Activated naive CD4-positive, alpha-beta T cell treated with anti-CD3 and anti-CD28 coated beads, Interleukin-2, amount 50 U/mL, for 72 hours (primary cell): ENCODE results near the gene GRIN2B. TPM values are rescaled to one million over a fixed set of nuclear protein-coding genes. Genes with fewer than 3 reads are reported as not detected.

Source experiments
- ATAC-seq, 2 donors: fragments of 150-1000 bp; cut with Tn5 transposase; 2 replicates each; pipeline ENCODE4 v1.10.0; 2021; ENCODE audit warnings: mild to moderate bottlenecking in 2 of 2, moderate library complexity in 2 of 2
- DNase-seq, 2 donors: peaks; one replicate each; pipeline ENCODE4 v3.0.0; 2021 to 2022; ENCODE audit warnings: low spot score in 2 of 2
- H3K27ac Mint-ChIP-seq, 2 donors: one replicate each; pipeline ENCODE4 v1.8.0; 2022; ENCODE audit warnings: mild to moderate bottlenecking in 2 of 2, mixed read lengths in 2 of 2
- H3K36me3 Mint-ChIP-seq, 2 donors: one replicate each; pipeline ENCODE4 v1.8.0; 2022; ENCODE audit warnings: mixed read lengths in 2 of 2
- H3K9me3 Mint-ChIP-seq, 2 donors: one replicate each; pipeline ENCODE4 v1.8.0; 2022; ENCODE audit warnings: mixed read lengths in 2 of 2
- total RNA-seq, 2 donors: library from RNA; stranded (reverse); gene quantifications; one replicate each; pipeline ENCODE4 v1.2.3, GENCODE V29; 2022

GRIN2B gene
- total RNA-seq, 2 donors from 2014 or later, result not detected

DNA sequence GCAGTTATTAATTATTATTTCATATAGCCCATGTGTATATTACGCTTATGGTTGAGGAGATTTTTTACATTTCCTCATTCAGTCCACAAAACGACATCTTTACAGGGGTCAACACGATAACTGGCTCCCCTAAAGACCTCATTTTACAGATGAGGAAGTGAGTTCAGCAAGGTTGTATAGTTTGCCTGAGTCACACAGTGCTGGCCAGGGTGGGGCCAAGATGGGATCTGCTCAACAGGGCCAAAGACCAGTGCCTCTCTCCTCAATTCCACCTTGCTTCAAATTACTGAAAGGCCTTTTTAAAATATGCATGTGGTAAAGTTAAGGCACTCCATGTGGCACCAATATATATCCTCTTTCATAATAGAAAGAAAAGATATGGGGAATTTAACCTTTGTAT, 13.1 kb downstream of the GRIN2B start:
- Mint-ChIP-seq H3K9me3 (no peaks in the 10 kb centered on the region), H3K36me3 (no peaks in the 10 kb centered on the region), H3K27ac (no peak overlapping the region)
- ATAC-seq (no peak), DNase-seq (no peak)

DNA sequence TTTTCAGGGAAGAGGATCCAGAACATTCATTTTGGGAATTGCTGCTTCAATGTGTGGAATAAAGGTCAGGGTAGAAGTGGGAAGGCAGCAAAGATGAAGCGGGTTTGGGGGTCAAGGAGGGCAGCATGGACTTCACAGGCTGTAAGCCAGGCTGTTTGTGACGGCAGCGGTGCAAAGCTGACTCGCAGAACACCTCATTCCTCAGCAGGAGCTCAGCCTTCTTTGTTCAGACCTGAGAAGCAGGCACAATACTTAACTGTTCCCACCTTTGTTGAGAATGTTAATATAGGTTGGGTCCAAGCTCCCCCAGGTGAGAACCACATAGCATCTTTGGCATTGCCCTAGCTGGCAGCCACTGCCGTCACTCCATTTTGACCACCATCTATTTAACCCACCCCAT, 16.7 kb downstream of the GRIN2B start:
- Mint-ChIP-seq H3K36me3 (no peaks in the 10 kb centered on the region), H3K27ac (no peak overlapping the region), H3K9me3 (no peaks in the 10 kb centered on the region)
- no peak for DNase-seq
- no peak for ATAC-seq

DNA sequence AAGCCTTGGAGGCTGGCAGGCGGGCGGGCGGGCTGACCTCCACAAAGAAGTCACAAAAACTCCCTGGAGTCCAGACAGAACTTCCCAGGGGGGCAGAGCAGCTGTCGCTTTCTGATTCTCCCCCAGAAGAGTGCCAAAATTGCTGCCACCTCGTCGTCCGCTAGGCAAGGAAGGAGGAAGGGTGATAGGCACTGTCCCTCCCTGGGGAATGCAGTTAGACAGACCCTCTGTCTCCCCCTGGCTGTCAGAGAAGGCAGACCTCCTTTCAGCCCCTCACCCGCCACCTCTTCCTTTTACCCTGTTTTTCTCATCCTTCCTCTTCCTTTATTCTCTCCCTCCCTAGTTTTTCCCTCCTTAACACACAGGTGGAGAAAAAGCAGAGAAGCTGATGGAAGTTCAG, 18.7 kb downstream of the GRIN2B start:
- H3K9me3 Mint-ChIP-seq, result no peaks in the 10 kb centered on the region
- DNase-seq (no peak), ATAC-seq (no peak)

DNA sequence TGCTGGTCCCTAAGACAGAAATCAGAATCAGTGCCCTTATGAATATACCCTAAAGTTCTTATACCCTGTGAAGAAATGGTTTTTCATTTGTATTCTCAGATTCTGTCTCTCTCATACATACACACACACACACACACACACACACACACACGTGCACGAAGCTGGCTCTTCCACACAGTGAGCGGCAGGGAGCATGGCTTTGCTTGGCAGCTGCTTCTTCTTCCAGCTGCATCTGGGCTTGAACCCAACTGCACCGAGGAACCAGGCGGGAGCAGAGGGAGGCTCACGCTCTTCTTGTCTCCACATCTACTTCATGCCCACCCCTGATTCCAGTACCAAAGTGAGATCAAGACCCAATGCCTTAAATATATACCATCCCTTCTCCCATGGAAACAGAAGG, 19.4 kb downstream of the GRIN2B start:
- DNase-seq (no peak), ATAC-seq (no peak)
- H3K27ac Mint-ChIP-seq, result no peak overlapping the region
- H3K36me3 Mint-ChIP-seq, result no peaks in the 10 kb centered on the region
- H3K9me3 Mint-ChIP-seq, result no peaks in the 10 kb centered on the region

More for the DNA sequence above, 18.7 kb downstream of the GRIN2B start:
- Mint-ChIP-seq H3K27ac (no peak overlapping the region), H3K36me3 (no peaks in the 10 kb centered on the region)

DNA sequence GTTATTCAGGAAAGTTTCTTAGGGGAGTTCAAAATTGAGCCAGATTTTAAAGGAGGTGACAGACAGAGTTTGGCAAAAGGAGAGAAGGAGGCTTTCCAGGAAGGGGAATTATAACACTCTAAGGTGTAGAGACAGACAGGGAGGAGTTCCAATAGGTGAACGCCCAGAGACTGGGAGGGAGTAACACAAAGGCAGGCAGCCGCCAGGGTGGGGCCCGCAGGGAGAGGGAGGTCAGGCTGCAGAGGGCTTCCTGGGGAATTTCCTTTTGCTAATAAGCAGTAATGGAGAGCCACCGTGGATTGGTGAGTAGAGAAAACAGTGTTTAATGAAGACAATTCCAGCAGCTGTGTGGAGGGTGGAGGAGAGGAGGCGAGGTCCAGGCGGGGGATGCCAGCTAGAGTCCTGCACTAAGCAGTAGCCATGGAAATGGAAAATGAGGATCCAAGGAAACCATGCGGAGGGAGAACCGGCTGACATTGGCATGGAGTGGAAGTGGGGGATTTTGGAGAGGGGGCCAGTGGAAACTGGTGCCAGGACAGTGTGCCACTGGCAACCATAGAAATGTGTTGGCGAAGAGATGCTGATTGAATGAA, 22.2 kb downstream of the GRIN2B start:
- ATAC-seq, result no peak
- Mint-ChIP-seq H3K9me3 (no peaks in the 10 kb centered on the region), H3K36me3 (no peaks in the 10 kb centered on the region), H3K27ac (no peak overlapping the region)
- no peak for DNase-seq

DNA sequence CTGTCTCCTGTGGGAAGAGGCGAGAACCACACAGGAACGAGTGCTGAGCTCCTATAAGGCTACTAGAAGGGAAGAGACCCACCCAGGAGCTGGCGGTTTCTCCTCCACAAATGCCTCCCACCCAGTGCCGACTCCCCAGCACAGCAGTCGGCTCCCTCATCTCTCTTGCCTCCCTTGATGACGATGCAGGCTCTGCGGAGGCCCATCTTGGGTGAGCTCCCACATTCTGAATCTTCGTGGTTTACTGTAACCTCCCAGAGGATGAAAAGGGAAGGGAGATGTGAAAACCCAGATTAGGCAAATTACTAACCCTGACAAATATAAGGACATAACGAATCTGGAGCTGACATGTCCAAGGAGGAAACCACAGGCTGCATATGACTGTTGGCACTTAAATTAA, 23.8 kb downstream of the GRIN2B start:
- H3K36me3 Mint-ChIP-seq, result no peaks in the 10 kb centered on the region
- H3K27ac Mint-ChIP-seq, result no peak overlapping the region
- H3K9me3 Mint-ChIP-seq, result no peaks in the 10 kb centered on the region
- no peak for DNase-seq
- ATAC-seq, result no peak

DNA sequence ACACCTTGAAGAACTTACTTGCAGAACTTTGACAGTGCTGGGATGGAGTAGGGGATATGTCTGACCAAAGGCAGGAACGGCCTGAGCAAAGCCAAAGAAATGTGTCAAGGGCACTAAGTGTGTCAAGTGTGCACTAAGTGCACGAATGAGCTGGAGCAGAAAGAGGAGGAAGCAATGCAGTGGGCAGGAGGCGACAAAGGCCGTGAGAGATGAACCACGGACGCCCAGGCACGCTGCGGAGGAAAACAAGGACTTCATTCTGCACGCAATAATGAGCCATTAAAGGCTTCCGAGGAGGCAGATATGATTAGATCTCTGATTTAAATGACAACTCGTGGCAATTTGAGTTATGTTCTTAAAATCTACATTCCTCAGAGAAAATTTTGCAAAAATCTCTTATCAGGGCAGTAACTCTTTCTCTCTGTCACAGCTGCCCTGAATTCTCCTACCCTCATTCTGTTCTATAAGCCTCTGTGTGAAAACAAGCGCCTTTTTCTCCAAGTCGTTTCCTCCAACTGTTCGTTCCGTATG, 25.3 kb downstream of the GRIN2B start:
- Mint-ChIP-seq H3K9me3 (no peaks in the 10 kb centered on the region), H3K27ac (peak overlapping the region in 1 of 2 donors; percentile 46), H3K36me3 (no peaks in the 10 kb centered on the region)
- DNase-seq, result no peak
- ATAC-seq, result no peak

DNA sequence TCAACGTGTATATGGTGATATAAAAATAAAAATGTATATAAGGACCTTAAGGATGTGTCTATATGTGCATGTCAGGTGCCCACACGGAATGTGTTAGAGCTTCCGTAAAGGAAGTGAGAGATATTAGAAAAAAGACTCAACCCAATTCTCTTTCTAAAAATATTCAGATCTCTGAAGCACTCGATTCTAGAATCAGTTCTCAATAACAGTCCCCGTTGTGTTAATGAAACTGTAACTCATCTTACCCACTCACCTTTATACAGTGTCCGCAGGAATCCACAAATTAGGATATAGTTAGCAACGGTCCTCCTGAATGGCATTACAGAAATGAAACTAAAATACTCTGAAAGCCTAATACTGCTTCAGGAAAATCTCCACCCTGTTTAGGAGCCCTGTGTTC, 29.3 kb downstream of the GRIN2B start:
- H3K36me3 Mint-ChIP-seq, result no peaks in the 10 kb centered on the region
- DNase-seq (no peak), ATAC-seq (no peak)
- peak overlapping the region in 1 of 2 donors; percentile 48 for H3K27ac Mint-ChIP-seq
- no peaks in the 10 kb centered on the region for H3K9me3 Mint-ChIP-seq

DNA sequence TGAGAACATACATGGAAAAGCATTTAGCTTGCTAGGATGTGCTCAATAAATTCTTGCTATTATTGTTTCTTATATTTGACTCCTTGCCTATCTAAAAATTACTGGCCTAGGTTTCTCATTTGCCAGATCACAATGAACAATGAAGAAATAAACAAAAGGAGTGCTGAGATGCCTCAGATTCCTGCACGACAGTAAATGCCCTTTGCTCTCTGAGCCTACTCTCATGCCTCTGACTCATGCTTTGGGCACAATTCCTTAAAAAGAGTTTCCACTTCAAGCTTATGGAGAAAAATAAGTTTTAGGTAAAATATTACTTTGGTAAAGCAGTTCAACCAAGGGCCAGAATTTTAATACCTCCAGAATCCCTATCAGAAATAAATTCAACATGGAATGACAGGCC, 30.9 kb downstream of the GRIN2B start:
- Mint-ChIP-seq H3K36me3 (no peaks in the 10 kb centered on the region), H3K9me3 (no peaks in the 10 kb centered on the region), H3K27ac (no peak overlapping the region)
- DNase-seq (no peak), ATAC-seq (no peak)

DNA sequence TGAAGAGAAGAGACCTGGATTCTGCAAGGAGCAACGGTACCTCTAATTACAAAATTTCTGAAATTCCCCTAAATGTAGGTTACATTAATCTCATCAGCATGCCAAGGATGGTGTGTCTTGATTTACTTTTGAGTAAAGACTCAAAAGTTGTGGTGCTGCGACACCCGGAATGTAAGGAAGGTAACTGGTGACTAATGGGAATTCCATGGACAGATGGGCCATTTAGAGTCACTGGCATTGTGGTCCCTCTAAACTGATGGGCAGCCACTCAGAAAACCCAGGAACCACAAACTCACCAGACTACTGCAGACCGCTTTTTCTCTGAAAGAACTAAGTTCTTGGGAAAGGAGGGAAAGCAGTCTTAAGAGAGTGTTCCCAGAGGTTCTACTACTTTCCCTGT, 32.8 kb downstream of the GRIN2B start:
- Mint-ChIP-seq H3K27ac (no peak overlapping the region), H3K9me3 (no peaks in the 10 kb centered on the region), H3K36me3 (no peaks in the 10 kb centered on the region)
- DNase-seq (no peak), ATAC-seq (no peak)

DNA sequence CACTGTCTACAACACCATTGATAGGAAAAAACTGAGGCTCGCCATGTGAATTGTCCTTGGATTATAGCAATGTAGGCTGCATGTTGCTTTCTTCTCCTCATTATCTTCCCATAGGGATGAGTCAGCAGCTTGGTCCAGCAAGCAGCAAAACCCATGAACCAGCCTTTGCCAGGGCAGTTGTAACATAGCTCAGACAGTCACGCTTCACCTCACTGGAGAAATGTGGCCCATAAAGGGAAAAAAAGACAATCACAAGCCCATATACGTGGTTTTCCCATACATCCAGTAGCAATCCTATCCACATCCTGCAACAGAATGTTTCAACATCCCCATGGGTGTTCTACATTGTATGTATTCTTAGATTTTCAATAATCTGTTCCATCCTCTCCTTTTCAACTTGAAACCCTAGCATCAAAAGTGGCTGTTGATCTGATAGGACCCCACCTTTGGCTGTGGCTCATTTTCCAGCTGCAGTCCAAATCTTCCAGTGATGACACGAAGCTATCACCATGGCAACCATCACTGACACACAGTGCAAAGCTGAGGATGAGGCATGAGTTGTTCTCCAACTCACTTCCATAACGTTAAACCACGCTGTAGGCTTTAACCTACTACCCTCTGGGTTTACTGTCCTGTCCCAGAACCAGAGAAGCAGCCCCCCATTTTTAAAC, 34.0 kb downstream of the GRIN2B start:
- H3K27ac Mint-ChIP-seq, result no peak overlapping the region
- ATAC-seq (no peak), DNase-seq (no peak)
- H3K36me3 Mint-ChIP-seq, result no peaks in the 10 kb centered on the region
- no peaks in the 10 kb centered on the region for H3K9me3 Mint-ChIP-seq

DNA sequence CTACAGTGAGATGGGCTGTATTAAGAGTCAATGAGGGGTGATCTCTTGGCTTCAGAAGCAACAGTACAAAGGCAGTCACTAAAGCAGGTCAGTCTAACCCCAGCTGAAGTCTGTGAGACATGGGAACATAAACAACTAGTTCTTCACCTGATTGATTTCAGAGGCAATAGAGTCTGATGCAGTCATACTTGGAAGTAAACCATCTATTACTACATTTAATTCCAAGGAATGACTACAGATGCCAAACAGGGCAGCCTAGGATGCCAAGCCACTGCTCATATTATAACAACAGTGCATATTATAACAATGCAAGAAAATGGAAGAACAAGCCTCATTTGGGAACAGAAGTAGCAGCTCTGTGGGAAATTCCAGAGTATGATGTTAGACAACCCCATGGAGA, 35.8 kb downstream of the GRIN2B start:
- DNase-seq, result no peak
- no peak for ATAC-seq
- H3K27ac Mint-ChIP-seq, result no peak overlapping the region
- no peaks in the 10 kb centered on the region for H3K9me3 Mint-ChIP-seq
- H3K36me3 Mint-ChIP-seq, result no peaks in the 10 kb centered on the region

DNA sequence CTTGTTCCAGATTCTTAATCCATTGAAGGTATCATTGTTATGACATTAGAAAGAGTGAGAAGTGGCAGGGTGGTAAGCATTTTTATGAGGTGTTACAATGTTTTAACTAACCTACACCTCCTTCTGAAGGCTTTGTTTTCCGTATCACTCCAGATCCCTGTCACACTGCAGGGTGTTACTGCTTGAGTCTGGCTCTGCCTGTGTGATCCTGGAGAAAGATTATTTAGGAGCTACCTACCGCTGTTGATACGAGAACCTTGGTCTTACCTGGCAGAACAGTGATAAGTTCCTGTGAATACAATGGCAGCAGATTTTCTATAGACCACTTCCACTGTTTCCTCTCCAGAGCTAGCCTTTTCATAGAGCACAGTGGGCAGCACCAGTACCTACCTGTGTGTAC, 36.2 kb downstream of the GRIN2B start:
- ATAC-seq (no peak), DNase-seq (no peak)
- no peaks in the 10 kb centered on the region for H3K36me3 Mint-ChIP-seq
- H3K27ac Mint-ChIP-seq, result no peak overlapping the region
- no peaks in the 10 kb centered on the region for H3K9me3 Mint-ChIP-seq

DNA sequence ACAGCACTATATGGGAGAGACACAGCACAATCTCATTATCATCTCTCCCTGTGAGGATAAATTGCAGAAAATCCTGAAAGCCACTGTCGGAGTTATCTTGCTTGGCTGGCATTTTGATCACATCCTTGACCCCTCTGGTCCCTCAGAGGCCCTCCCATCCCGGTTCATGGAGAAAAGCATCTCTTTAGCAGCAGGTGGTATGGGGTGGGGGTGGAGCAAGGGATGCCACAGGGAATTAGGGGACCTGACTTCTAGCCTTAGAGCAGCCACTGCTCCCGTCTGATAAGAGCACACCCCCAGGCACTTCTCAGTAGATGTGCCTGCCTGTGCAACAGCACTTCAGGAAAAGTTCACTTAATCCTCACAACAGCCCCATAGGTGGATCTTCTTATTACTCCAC, 38.6 kb downstream of the GRIN2B start:
- DNase-seq, result no peak
- peaks cover under 1% of the 10 kb centered on the region in 2 donors for H3K9me3 Mint-ChIP-seq

DNA sequence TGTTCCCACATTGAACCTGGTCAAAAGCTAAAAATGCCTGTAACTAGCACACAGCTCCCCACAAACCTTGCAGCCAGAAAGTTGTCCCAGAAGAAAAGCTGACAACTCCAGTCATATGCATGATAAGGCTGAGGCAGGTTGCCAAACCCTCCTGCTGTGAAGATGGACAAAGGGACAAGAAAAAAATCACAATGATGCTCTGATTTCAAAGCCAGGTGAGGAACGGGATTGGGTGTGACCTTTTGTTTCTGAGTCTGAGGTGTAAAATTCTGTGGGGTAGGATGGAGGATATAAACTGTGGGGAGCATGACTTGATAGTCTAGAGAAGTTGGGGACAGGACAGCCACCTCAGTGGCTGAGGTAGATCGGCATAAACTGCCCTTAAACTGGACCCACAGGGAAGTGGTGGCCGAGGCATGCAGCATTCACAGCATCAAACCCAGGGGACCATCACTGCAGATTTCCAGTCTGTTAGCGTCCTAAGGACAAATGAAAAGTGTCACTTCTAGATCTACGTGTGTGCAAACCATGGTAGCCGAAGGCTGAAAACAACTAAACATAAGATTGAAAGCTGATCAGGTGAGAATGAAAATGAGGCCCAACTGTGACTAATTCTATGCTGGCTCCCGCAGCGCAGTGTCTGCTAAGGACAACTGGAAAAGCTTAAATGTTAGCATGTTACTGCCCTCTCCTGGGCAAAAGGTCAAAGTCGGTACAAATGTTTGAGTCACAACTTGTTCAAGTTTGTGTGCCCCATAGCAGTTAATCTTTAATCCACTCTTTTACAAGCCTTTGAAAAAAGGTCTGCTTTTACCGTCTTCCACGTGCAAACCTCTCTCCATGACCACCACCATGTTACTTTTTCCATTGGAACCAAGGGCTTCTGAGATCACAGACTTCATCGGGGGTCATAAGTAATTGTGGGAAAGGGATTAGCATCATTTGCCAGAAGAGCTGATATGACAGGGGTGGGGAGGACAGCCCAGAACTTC, 39.8 kb downstream of the GRIN2B start:
- Mint-ChIP-seq H3K36me3 (no peaks in the 10 kb centered on the region), H3K9me3 (peaks cover 3 to 9% of the 10 kb centered on the region in 2 donors), H3K27ac (no peak overlapping the region)
- ATAC-seq (peak in 1 of 2 donors; percentile 74), DNase-seq (peak in 1 of 2 donors; percentile 5)

More for the DNA sequence above, 38.6 kb downstream of the GRIN2B start:
- H3K36me3 Mint-ChIP-seq, result no peaks in the 10 kb centered on the region
- H3K27ac Mint-ChIP-seq, result no peak overlapping the region
- ATAC-seq, result no peak

DNA sequence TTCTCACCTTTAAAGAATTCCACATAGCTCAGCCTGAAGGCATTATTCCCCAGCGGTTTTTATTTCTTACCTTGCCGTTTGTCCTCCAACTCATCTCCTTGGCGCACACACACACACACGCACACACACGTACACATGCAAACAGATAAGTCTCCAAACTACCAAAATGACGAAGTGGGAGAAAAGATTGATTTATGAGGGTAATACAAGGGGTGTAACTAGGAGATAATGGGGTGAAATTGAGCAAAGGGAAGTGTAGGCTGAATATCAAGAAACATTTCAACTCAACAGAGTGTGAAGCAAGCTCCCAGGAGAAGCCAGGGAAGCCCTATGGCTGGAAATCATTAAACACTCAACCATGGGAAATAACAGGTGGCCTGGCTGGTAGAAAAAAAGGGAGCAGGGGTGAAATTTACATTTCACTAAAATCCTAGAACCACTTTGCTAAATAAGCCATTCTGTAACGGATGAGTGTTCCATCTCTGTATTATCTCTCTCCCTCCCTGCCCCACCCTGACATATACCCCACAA, 41.0 kb downstream of the GRIN2B start:
- no peak for DNase-seq
- no peak for ATAC-seq
- H3K9me3 Mint-ChIP-seq, result peaks cover 3 to 9% of the 10 kb centered on the region in 2 donors

DNA sequence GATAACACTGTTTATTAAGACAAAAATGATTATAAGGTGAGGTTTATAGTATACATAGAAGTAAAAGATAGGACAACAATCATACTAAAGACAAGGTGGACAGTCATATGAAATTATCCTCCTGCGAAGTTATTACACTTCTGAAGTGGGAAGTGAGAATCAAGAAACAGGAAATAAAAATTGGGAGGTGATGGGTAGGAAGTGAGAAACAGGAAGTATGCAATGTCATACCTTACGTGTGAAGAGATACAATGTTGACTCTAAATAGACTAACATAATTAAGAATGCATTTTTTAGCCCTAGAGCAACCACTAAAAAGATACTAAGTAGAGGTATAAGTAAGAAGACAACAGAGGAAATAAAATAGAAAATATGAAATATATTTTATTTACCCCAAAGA, 43.7 kb downstream of the GRIN2B start:
- no peak for DNase-seq
- H3K27ac Mint-ChIP-seq, result no peak overlapping the region
- no peak for ATAC-seq

More for the DNA sequence above, 41.0 kb downstream of the GRIN2B start:
- H3K36me3 Mint-ChIP-seq, result no peaks in the 10 kb centered on the region
- no peak overlapping the region for H3K27ac Mint-ChIP-seq

More for the DNA sequence above, 43.7 kb downstream of the GRIN2B start:
- peaks cover 7 to 9% of the 10 kb centered on the region in 2 donors for H3K9me3 Mint-ChIP-seq
- no peaks in the 10 kb centered on the region for H3K36me3 Mint-ChIP-seq
